ENCODE data around the gene DGKI. TPM values are rescaled to one million over a fixed set of nuclear protein-coding genes. Genes with fewer than 3 reads are reported as not detected.

Gene DGKI
- total RNA-seq, 1 donor from 2014 or later: 1.3 TPM

DNA sequence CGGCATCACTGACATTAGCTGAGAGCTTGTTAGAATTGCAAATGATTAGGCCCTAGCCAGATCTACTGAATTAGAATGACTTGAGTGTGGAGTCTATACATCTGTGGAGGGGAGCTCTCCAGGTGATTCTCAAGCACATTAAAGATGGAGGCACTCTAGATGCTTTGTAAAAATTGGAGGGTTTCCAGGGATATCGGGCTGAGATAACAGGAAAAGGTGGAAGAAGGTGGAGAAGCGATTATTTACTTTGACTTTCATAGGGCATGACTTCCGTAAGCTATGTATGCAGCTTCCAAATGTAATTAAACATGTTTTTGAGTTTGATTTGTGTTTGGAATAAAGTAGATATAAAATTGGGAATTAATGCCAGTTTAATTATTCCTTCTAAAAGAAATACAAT is 268.2 kb downstream of the DGKI start:
- no peak overlapping the region for H3K27ac ChIP-seq (replicated peaks)
- intact Hi-C loops (cut with micrococcal nuclease): no loop called here
- H3K27me3 ChIP-seq (ENCODE audit: low read depth): no peaks in the 10 kb centered on the region
- no peaks in the 10 kb centered on the region for H3K9me3 ChIP-seq (replicated peaks)
- DNase-seq: no peak
- no peak overlapping the region for H3K4me3 ChIP-seq
- no peaks in the 10 kb centered on the region for H3K4me1 ChIP-seq
- TF ChIP-seq, protein P1, sequence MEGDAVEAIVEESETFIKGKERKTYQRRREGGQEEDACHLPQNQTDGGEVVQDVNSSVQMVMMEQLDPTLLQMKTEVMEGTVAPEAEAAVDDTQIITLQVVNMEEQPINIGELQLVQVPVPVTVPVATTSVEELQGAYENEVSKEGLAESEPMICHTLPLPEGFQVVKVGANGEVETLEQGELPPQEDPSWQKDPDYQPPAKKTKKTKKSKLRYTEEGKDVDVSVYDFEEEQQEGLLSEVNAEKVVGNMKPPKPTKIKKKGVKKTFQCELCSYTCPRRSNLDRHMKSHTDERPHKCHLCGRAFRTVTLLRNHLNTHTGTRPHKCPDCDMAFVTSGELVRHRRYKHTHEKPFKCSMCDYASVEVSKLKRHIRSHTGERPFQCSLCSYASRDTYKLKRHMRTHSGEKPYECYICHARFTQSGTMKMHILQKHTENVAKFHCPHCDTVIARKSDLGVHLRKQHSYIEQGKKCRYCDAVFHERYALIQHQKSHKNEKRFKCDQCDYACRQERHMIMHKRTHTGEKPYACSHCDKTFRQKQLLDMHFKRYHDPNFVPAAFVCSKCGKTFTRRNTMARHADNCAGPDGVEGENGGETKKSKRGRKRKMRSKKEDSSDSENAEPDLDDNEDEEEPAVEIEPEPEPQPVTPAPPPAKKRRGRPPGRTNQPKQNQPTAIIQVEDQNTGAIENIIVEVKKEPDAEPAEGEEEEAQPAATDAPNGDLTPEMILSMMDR (IDR thresholded peaks at IDR 0.05; ENCODE audit: borderline replicate concordance): no peak
- H3K36me3 ChIP-seq: no peaks in the 10 kb centered on the region

DNA sequence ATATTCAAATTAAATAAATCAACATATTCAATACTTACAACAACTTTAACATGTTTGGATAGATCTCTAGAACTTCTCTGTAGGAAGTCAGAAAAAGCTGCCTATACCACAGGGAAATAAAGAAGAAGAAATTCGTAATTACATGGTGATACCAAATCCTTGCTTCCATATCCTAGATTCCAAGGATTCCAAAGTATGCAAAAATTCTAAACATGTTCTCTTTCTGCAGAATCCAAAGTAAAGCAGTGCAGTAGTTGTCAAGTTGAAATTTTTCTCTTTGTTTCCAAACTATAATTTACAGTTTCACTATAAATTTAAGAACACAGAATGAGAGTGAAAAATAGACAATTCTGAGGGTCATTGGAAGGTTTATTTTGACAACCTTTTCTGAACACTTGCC is 269.6 kb downstream of the DGKI start:
- no peaks in the 10 kb centered on the region for H3K9me3 ChIP-seq (replicated peaks)
- no peak overlapping the region for H3K4me3 ChIP-seq
- no peaks in the 10 kb centered on the region for H3K4me1 ChIP-seq
- no peaks in the 10 kb centered on the region for H3K27me3 ChIP-seq (ENCODE audit: low read depth)
- intact Hi-C loops (cut with micrococcal nuclease): no loop called here
- H3K36me3 ChIP-seq: no peaks in the 10 kb centered on the region
- no peak overlapping the region for H3K27ac ChIP-seq (replicated peaks)
- no peak for DNase-seq
- TF ChIP-seq, protein P1 (IDR thresholded peaks at IDR 0.05; ENCODE audit: borderline replicate concordance): no peak

DNA sequence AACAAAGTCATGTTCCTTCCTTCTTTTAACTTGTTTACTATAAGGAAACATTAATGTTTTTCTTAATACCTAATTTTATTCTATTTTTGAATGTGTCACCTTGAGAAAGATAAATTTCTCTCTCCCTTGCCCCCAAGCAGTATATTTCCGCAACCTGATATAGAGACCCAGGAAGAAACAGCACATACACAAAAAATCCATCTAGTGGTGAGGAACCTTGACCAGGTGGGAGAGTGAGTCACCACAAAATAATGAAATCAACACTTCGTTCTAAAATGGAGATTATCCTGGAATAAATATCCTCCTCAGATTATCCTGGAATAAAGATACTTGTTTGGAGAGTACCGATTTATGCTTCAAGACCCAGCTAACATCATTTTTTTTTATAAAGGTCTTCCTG is 270.3 kb downstream of the DGKI start:
- H3K36me3 ChIP-seq: no peaks in the 10 kb centered on the region
- H3K27ac ChIP-seq (replicated peaks): no peak overlapping the region
- no peaks in the 10 kb centered on the region for H3K27me3 ChIP-seq (ENCODE audit: low read depth)
- intact Hi-C loops (cut with micrococcal nuclease): no loop called here
- H3K4me3 ChIP-seq: no peak overlapping the region
- H3K9me3 ChIP-seq (replicated peaks): no peaks in the 10 kb centered on the region
- peaks cover 6% of the 10 kb centered on the region for H3K4me1 ChIP-seq
- DNase-seq: no peak
- TF ChIP-seq, protein P1 (IDR thresholded peaks at IDR 0.05; ENCODE audit: borderline replicate concordance): no peak

DNA sequence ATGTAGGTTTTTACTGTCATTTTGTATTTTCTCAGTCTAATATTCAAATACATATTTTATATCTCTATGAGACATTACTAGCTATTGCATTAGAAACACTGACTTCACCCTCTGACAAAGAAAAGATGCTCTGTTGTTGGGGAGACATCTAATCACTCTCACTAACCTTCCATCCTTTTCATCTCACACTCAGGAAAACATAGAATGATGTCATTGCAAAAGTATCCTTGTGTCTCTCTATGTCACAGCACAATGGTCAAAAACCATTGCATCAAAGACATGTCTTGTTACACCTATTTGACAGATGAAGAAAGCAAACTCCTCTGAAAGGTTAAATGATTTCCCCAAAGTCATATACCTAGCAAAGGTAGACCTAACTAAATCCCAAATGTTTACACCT is 272.0 kb downstream of the DGKI start:
- TF ChIP-seq, protein P1 (IDR thresholded peaks at IDR 0.05; ENCODE audit: borderline replicate concordance): no peak
- no peaks in the 10 kb centered on the region for H3K27me3 ChIP-seq (ENCODE audit: low read depth)
- no peak overlapping the region for H3K27ac ChIP-seq (replicated peaks)
- no peak overlapping the region for H3K4me3 ChIP-seq
- peaks cover 6% of the 10 kb centered on the region for H3K4me1 ChIP-seq
- H3K36me3 ChIP-seq: no peaks in the 10 kb centered on the region
- H3K9me3 ChIP-seq (replicated peaks): no peaks in the 10 kb centered on the region
- DNase-seq: no peak
- intact Hi-C loops (cut with micrococcal nuclease): no loop called here

DNA sequence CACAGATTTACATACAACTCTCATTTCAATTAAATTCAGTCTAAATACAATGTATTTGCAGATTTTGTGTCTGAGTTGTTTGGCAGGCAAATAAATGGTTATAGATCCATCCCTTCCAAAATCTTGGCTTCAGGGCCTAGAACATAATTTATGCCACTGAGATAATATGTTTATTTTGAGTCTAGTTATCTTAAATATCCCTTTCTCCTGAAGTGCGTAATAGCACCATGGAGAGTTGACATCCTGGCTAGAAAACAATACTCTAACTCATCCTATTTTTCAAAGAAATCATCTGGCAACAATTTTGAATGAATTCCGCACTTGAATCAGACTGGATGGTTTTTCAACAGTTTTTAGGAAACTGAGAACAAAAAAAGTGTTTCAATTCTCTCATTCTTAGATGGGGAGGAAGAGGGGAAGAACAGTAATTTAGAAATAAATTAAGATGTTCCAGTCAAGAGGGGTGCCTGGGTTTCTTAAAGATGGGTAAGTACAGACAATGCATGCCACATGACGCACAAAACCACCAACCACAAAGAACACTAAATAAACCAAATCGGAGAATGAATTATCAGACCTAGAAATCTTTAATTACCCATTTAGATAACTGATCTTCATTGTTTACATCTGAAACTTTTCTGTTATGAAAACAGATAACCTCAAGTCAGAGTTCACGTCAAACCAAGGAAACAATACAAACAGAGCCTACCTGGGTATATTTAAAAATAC is 274.6 kb downstream of the DGKI start:
- TF ChIP-seq, protein P1 (IDR thresholded peaks at IDR 0.05; ENCODE audit: borderline replicate concordance): no peak
- Histone ChIP-seq H3K36me3 (no peaks in the 10 kb centered on the region), H3K27me3 (ENCODE audit: low read depth) (no peaks in the 10 kb centered on the region), H3K4me3 (no peak overlapping the region), H3K9me3 (replicated peaks) (no peaks in the 10 kb centered on the region), H3K27ac (replicated peaks) (no peak overlapping the region), H3K4me1 (peaks cover 6% of the 10 kb centered on the region)
- no peak for DNase-seq
- intact Hi-C loops (cut with micrococcal nuclease): no loop called here

Data from left ventricle myocardium inferior (tissue), 1 donor.